Colonic mucosa (tissue), 4 donors: ENCODE results near the gene CALML5. TPM values are rescaled to one million over a fixed set of nuclear protein-coding genes. Genes with fewer than 3 reads are reported as not detected.
A peak's percentile ranks its signal among the peaks of the same experiment; 100 is the strongest.

Experiments
- DNase-seq: peaks from one replicate; pipeline ENCODE4 v3.0.0-alpha.2; 2020
- H3K27ac ChIP-seq: fragments of 200-600 bp; one replicate; pipeline ENCODE4 v1.8.0; 2021
- H3K27me3 ChIP-seq: fragments of 200-600 bp; one replicate; pipeline ENCODE4 v1.8.0; 2021
- H3K36me3 ChIP-seq: fragments of 200-600 bp; one replicate; pipeline ENCODE4 v1.8.0; 2021
- H3K4me1 ChIP-seq: fragments of 200-600 bp; one replicate; pipeline ENCODE4 v1.8.0; 2021; ENCODE audit warnings: mild to moderate bottlenecking
- H3K4me3 ChIP-seq: fragments of 200-600 bp; one replicate; pipeline ENCODE4 v1.8.0; 2021
- H3K9ac ChIP-seq, 2 donors: one replicate each; pipeline ENCODE4 v1.7.0; 2013; ENCODE audit warnings: control low read depth in 2 of 2, low read depth in 2 of 2, low read length in 2 of 2
- H3K9me3 ChIP-seq: fragments of 200-600 bp; one replicate; pipeline ENCODE4 v1.8.0; 2021
- intact Hi-C: fragments of 100-400 bp; cut with DNase I; formaldehyde crosslinking; loops from one replicate; pipeline ENCODE4 v1.14.1; 2022
- total RNA-seq, 2 donors: library from RNA; stranded (reverse); fragmentation: NEBNext Ultra II Directional in 1 of 2; extraction: Animal tissue kit (Norgen Biotek cat#: 25700) in 1 of 2; gene quantifications; one replicate each; pipeline ENCODE4 v1.2.1, GENCODE V29; 2021
- TF ChIP-seq, protein P1 (sequence below): fragments of 200-600 bp; IDR thresholded peaks from one replicate; pipeline ENCODE4 v1.8.0; 2022; ENCODE audit warnings: antibody characterized with exemption, mild to moderate bottlenecking
- donor health status: healthy.
- donor health status: DM: no; HTN: no; CAD: no.
- donor health status: DM: no; HTN: no; CAD: no.

The CALML5 gene
- total RNA-seq, 2 donors from 2014 or later: not detected

DNA sequence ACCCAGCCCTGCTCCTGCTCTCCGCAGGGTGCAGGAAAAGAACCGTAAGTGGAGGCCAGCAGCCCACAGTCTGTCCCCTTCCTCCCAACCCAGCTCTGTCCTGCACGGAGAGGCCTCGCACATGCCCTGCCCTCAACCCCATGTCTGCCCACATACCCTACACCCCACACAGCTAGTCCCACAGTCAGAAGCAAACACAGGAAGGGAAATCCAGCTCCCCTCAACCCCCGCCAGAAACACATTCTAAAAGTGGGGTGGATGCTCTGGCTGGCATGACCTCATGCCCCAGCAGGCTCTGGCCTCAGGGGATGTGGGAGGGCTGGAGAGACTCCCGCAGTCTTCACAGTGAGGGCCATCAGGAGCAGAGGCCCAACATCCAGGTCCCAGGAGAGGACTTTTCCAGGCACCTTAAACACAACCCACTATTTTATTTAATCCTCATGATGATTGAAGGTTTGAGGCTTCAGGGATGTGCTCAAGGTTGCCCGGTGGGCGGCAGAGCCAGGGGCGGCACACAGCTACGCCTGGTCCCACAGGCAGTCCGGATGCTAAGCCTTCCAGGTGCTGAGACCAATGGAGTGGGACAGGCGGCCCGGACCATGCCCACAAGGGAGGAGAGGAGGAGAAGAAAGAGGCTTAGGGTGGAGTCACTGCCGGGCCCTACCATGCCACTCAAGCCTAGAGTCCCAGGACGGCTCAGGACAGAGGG lies 29.9 kb downstream of the CALML5 start:
- Histone ChIP-seq H3K9ac (peak overlapping the region in 1 of 2 donors; percentile 2), H3K9me3 (no peaks in the 10 kb centered on the region), H3K27me3 (no peaks in the 10 kb centered on the region), H3K27ac (no peak overlapping the region), H3K4me3 (no peak overlapping the region), H3K4me1 (peaks cover 15% of the 10 kb centered on the region), H3K36me3 (no peaks in the 10 kb centered on the region)
- DNase-seq: peak; percentile 16
- TF ChIP-seq, protein P1, sequence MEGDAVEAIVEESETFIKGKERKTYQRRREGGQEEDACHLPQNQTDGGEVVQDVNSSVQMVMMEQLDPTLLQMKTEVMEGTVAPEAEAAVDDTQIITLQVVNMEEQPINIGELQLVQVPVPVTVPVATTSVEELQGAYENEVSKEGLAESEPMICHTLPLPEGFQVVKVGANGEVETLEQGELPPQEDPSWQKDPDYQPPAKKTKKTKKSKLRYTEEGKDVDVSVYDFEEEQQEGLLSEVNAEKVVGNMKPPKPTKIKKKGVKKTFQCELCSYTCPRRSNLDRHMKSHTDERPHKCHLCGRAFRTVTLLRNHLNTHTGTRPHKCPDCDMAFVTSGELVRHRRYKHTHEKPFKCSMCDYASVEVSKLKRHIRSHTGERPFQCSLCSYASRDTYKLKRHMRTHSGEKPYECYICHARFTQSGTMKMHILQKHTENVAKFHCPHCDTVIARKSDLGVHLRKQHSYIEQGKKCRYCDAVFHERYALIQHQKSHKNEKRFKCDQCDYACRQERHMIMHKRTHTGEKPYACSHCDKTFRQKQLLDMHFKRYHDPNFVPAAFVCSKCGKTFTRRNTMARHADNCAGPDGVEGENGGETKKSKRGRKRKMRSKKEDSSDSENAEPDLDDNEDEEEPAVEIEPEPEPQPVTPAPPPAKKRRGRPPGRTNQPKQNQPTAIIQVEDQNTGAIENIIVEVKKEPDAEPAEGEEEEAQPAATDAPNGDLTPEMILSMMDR: no peak
- intact Hi-C loops: no loop called here

DNA sequence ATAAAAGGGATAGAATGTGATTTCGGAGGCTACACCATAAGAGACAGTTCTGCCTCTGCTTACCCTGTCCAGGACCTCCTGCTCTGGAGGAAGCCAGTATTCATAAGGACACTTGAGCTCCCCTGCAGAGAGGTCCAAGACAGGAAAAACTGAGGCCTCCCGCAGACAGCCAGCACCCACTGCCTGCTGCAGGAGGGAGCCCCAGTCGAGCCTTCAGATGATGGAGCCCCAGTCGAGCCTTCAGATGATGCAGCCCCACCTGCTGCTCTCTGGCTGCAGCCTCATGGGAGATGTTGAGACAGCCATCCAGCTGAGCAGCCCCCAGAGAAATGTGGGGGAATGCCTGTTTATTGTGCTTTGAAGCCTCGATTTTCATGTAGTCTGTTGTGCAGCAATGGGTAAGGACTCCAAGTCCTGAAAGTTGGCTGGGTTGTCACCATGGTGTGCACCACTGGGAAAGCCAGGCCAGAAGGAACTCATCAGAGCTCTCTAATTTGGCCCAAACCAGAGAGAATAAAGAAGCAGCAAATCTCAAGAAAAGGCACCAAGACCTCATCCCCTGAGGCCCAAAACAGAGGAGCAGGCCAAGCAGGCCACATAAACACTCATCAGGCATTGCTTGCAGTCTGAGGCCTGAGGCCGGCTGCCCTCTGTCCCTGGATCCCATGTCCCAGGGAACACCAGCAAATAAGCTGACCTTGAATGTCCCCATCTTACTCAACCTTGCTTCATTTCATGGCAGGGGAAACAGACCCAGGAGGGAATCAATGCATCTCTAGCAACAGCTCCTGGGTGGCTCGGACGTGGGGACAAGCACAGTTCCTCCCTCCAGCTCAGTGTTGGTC lies 30.9 kb downstream of the CALML5 start:
- TF ChIP-seq, protein P1: no peak
- no peaks in the 10 kb centered on the region for H3K36me3 ChIP-seq
- H3K4me3 ChIP-seq: no peak overlapping the region
- H3K27ac ChIP-seq: peak overlapping the region; percentile 90
- H3K4me1 ChIP-seq: peaks cover 15% of the 10 kb centered on the region
- H3K27me3 ChIP-seq: no peaks in the 10 kb centered on the region
- no peaks in the 10 kb centered on the region for H3K9me3 ChIP-seq
- DNase-seq: peak; percentile 18
- intact Hi-C loops: no loop called here
- no peak overlapping the region for H3K9ac ChIP-seq

DNA sequence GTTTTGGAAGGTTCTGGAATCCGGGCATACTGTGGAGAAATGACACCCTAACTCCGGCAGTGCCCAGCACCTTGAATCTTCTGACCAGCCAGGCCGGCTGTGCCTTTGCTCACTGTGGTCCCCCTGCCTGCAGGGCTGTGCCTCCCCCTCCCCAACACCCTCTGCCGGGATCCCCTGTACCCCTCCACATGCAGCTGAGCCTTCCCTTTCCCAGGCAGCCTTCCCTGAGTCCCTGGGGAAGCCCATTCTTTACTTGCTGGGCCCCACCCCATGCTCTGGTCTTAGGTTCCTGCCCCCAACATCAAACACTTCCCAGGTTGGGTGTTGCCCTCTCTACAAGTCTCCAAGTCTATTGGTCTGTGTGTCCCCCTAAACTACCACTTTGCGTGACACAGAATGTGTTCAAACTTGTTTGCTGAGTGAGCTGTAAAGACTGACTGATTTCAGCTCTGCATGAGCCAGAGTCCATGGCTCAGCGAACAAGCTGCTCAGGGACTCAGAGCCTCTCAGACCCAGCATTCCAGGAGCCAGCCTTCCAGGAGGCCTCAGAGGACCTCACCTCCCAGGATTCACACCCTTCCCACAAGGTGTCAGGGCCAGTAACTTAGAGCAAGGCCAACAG lies 31.6 kb downstream of the CALML5 start:
- H3K36me3 ChIP-seq: no peaks in the 10 kb centered on the region
- H3K9me3 ChIP-seq: no peaks in the 10 kb centered on the region
- intact Hi-C loops: no loop called here
- TF ChIP-seq, protein P1: no peak
- H3K4me1 ChIP-seq: peaks cover 15% of the 10 kb centered on the region
- H3K9ac ChIP-seq: peak overlapping the region in 1 of 2 donors; percentile 86
- peak; percentile 42 for DNase-seq
- H3K27me3 ChIP-seq: no peaks in the 10 kb centered on the region
- no peak overlapping the region for H3K4me3 ChIP-seq
- peak overlapping the region; percentile 90 for H3K27ac ChIP-seq

DNA sequence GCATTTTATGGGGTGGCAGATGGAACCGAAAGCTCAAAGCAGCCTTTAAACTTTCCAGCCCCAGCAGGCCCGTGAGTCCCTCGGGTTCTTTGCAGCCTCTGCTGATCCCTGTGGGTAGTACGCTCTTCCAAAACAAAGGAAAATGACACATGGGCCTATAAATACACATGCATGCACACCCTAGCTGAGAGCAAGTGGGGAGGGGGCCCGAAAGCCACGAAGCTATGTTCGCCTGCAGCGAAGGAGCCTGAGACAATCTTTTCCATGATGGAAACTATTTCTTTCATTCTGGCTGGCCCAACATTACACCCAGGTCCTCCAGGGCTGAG lies 32.2 kb downstream of the CALML5 start:
- Histone ChIP-seq H3K4me3 (no peak overlapping the region), H3K4me1 (peaks cover 15% of the 10 kb centered on the region), H3K9ac (peak overlapping the region in 1 of 2 donors; percentile 86), H3K36me3 (no peaks in the 10 kb centered on the region), H3K27me3 (no peaks in the 10 kb centered on the region), H3K27ac (peak overlapping the region; percentile 90), H3K9me3 (no peaks in the 10 kb centered on the region)
- TF ChIP-seq, protein P1: no peak
- intact Hi-C loops: no loop called here
- no peak for DNase-seq

DNA sequence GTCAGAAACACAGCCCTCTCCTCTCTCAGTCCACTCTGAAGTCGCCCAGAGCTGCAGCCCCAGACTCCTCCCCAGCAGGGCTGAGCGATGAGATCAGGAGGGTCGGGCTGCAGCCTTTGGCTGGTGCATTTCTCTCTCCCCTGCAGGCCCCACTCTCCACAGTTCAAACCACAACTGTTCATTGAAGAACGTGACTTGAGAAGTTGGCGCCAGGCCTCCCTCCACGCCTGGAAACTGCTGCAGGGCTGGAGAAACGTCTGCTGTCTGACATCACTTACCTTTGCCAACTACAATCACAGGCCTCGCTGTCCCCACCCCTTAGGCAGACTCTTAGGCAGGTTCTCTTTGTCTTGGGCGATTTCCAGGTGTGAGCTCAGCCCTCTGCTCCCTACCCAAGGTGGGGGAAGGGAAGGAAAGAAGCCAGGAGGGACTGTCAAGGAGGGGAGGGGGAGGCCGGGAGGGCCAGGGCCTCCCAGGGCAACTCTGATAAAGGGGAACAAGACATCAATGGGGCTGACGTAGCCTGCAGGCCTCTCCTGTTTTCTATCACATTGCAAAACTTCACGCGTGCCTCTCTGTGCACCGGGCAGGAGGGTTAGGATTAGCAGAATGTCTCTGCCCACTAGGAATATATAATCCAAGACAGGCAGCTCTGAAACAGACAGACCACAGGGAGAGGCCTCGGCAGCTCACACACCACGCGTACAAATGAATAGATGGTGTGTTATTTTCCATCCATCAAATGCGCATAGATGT lies 32.7 kb downstream of the CALML5 start:
- intact Hi-C loops: no loop called here
- Histone ChIP-seq H3K9ac (peak overlapping the region; percentile 66 to 86), H3K4me1 (peaks cover 15% of the 10 kb centered on the region), H3K27ac (peak overlapping the region; percentile 90), H3K4me3 (no peak overlapping the region), H3K36me3 (no peaks in the 10 kb centered on the region), H3K27me3 (no peaks in the 10 kb centered on the region), H3K9me3 (no peaks in the 10 kb centered on the region)
- DNase-seq: peak; percentile 90
- TF ChIP-seq, protein P1: no peak
